GM12878 (cell line): ENCODE measurements around the gene TNFSF9. TPM values are rescaled to one million over a fixed set of nuclear protein-coding genes. Genes with fewer than 3 reads are reported as not detected.

ENCODE experiments used
- ASH2L ChIP-seq: fragments of 300-600, 200-600 bp; sonication (generic); IDR thresholded peaks from 2 replicates; pipeline ENCODE4 v1.6.1; 2017; ENCODE audit warnings: low read depth, mild to moderate bottlenecking, borderline replicate concordance
- BHLHE40 ChIP-seq, 2 experiments: fragments of 450-650 bp in 1 of 2; IDR thresholded peaks; 2 replicates each; pipeline ENCODE4 v1.6.1; 2011 to 2017; ENCODE audit warnings: low read depth in 2 of 2, borderline replicate concordance in 1 of 2, improper control_type of control experiment in 1 of 2, low read length in 1 of 2, mild to moderate bottlenecking in 1 of 2
- CBFB ChIP-seq: IDR thresholded peaks from 2 replicates; pipeline ENCODE4 v1.6.1; 2016; ENCODE audit warnings: antibody characterized with exemption, low read depth
- CBX5 ChIP-seq: sonication (generic); IDR thresholded peaks from 2 replicates; pipeline ENCODE4 v1.6.1; 2016; ENCODE audit warnings: low read depth, moderate library complexity, mild to moderate bottlenecking, inconsistent platforms
- CREM ChIP-seq: IDR thresholded peaks from 2 replicates; pipeline ENCODE4 v1.6.1; 2014; ENCODE audit warnings: antibody characterized with exemption, low read depth
- DPF2 ChIP-seq: fragments of 450-650 bp; IDR thresholded peaks from 2 replicates; pipeline ENCODE4 v1.6.1; 2017; ENCODE audit warnings: mild to moderate bottlenecking
- E2F8 ChIP-seq: fragments of 450-650 bp; IDR thresholded peaks from 2 replicates; pipeline ENCODE4 v1.6.1; 2018; ENCODE audit warnings: mild to moderate bottlenecking, low read depth, moderate library complexity; ENCODE audit not compliant: partially characterized antibody
- IKZF1 ChIP-seq: fragments of 450-650 bp; conservative IDR thresholded peaks from 2 replicates; pipeline ENCODE4 v1.6.1; 2017; ENCODE audit warnings: antibody characterized with exemption, mild to moderate bottlenecking
- IKZF2 ChIP-seq, 2 experiments: fragments of 450-650 bp; IDR thresholded peaks; 2 replicates each; pipeline ENCODE4 v1.6.1; 2017; ENCODE audit warnings: mild to moderate bottlenecking in 2 of 2, moderate library complexity in 2 of 2
- JUNB ChIP-seq: IDR thresholded peaks from 2 replicates; pipeline ENCODE4 v1.6.1; 2016; ENCODE audit warnings: antibody characterized with exemption, mild to moderate bottlenecking
- KLF5 ChIP-seq: fragments of 450-650 bp; IDR thresholded peaks from 2 replicates; pipeline ENCODE4 v1.6.1; 2014; ENCODE audit warnings: mild to moderate bottlenecking; ENCODE audit not compliant: partially characterized antibody
- MEF2A ChIP-seq: IDR thresholded peaks from 2 replicates; pipeline ENCODE4 v1.6.1; 2011; ENCODE audit warnings: low read depth, mild to moderate bottlenecking, low read length, moderate library complexity; ENCODE audit not compliant: insufficient read depth
- NBN ChIP-seq: fragments of 450-650 bp; IDR thresholded peaks from 2 replicates; pipeline ENCODE4 v1.6.1; 2016
- NR2F1 ChIP-seq: fragments of 450-650 bp; conservative IDR thresholded peaks from 2 replicates; pipeline ENCODE4 v1.6.1; 2017; ENCODE audit warnings: mild to moderate bottlenecking
- PKNOX1 ChIP-seq: fragments of 450-650 bp; IDR thresholded peaks from 2 replicates; pipeline ENCODE4 v1.6.1; 2016; ENCODE audit warnings: mild to moderate bottlenecking
- RELB ChIP-seq: fragments of 450-650 bp; IDR thresholded peaks from 2 replicates; pipeline ENCODE4 v1.6.1; 2017; ENCODE audit warnings: low read depth, mild to moderate bottlenecking, moderate library complexity
- SKIL ChIP-seq: fragments of 450-650 bp; IDR thresholded peaks from 2 replicates; pipeline ENCODE4 v1.6.1; 2017; ENCODE audit warnings: mild to moderate bottlenecking, low read depth, inconsistent platforms; ENCODE audit not compliant: poor library complexity, severe bottlenecking
- SMC3 ChIP-seq: IDR thresholded peaks from 2 replicates; pipeline ENCODE4 v1.6.1; 2011; ENCODE audit warnings: low read length, improper control_type of control experiment, borderline replicate concordance
- TBL1XR1 ChIP-seq: IDR thresholded peaks from 2 replicates; pipeline ENCODE4 v1.6.1; 2012; ENCODE audit warnings: low read depth, low read length, improper control_type of control experiment
- ZBTB4 ChIP-seq: fragments of 450-650 bp; formaldehyde crosslinking; IDR thresholded peaks from 2 replicates; pipeline ENCODE4 v1.4.0; 2022; ENCODE audit warnings: mild to moderate bottlenecking, moderate library complexity
- polyA plus RNA-seq, 11 experiments: library from polyadenylated mRNA; depleted of rRNA in 4 of 11; unstranded in 6 of 11; stranded (reverse) in 5 of 11; fragments of >200 nt; fragmentation: Nextera tagmentation in 4 of 11; fragmentation: Illumina TruSeq in 1 of 11; extraction: Ambion mirVana in 4 of 11; extraction: Trizol in 1 of 11; gene quantifications; 1 replicate in 1 of 11; 2 replicates in 10 of 11; pipeline versions ENCODE4 v1.2.1 to v1.2.3, GENCODE V29; 2011 to 2016; ENCODE audit warnings: inconsistent platforms in 2 of 11, missing spikeins in 2 of 11, low read depth in 1 of 11
- total RNA-seq, 4 experiments: library from RNA; depleted of rRNA in 3 of 4; stranded (reverse); fragments of >200 nt in 3 of 4; fragmentation: Illumina TruSeq in 1 of 4; extraction: Trizol in 1 of 4; gene quantifications; 2 replicates each; pipeline versions ENCODE4 v1.2.1 to v1.2.3, GENCODE V29; 2013 to 2021

TNFSF9 gene
- total and polyA plus RNA-seq, 10 of the 15 experiments (the other 5 are each of a cell fraction or from before 2014, with no cell fraction given) = 6.2 to 75.3 (median 22.1) TPM

GRCh38 chr19:6543866-6544347 lies 13.1 kb downstream of the TNFSF9 start (continued):
- 0 out of 2 replicates have a peak, but pooled peaks have one; percentile 48 for TF ChIP-seq CBX5
- peak; percentile 73 for TF ChIP-seq CBFB
- TF ChIP-seq CREM = peak; percentile 54; the same call in 1 of the 2 replicates
- no peak for TF ChIP-seq ZBTB4
- TF ChIP-seq ASH2L = no peak
- TF ChIP-seq SKIL = peak; percentile 44
- TF ChIP-seq BHLHE40 (IDR thresholded peaks at IDR 0.05; ENCODE audit: borderline replicate concordance in 1 of 2, low read depth in 2 of 2, low read length in 1 of 2) = peak; percentile 44 to 52; a peak in 2 of 4 replicates
- peak; percentile 60; the same call in 1 of the 2 replicates for TF ChIP-seq TBL1XR1
- peak; percentile 89 to 92 for TF ChIP-seq IKZF2 (IDR thresholded peaks at IDR 0.05)
- TF ChIP-seq JUNB = 0 out of 2 replicates have a peak, but pooled peaks have one; percentile 12
- TF ChIP-seq PKNOX1 = 0 out of 2 replicates have a peak, but pooled peaks have one; percentile 4
- peak; percentile 30 for TF ChIP-seq KLF5
- peak; percentile 91 for TF ChIP-seq IKZF1
- peak; percentile 92 for TF ChIP-seq RELB
- peak; percentile 75; the same call in 1 of the 2 replicates for TF ChIP-seq DPF2
- TF ChIP-seq NR2F1 = peak; percentile 51; the same call in 1 of the 2 replicates
- TF ChIP-seq SMC3 = peak; percentile 11; the same call in 1 of the 2 replicates
- no peak for TF ChIP-seq E2F8
- TF ChIP-seq MEF2A = 0 out of 2 replicates have a peak, but pooled peaks have one; percentile 49
- 0 out of 2 replicates have a peak, but pooled peaks have one; percentile 38 for TF ChIP-seq NBN
